ENCODE measurements around the gene MINK1. TPM values are rescaled to one million over a fixed set of nuclear protein-coding genes. Genes with fewer than 3 reads are reported as not detected.

Gene MINK1
- total RNA-seq, 1 experiment from 2014 or later = 105 TPM

GRCh38 chr17:4945176-4945943 lies 112.2 kb downstream of the MINK1 start:
- H3K4me1 Mint-ChIP-seq = peaks cover 34% of the 10 kb centered on the region
- DNase-seq (ENCODE audit: low spot score) (no peak), ATAC-seq (peak; percentile 5)
- H3K4me3 Mint-ChIP-seq = peak overlapping the region; percentile 91
- H3K27me3 Mint-ChIP-seq (ENCODE audit: low read depth) = no peaks in the 10 kb centered on the region
- ChIA-PET POLR2A (interaction anchor here (0.6 to 3.5 kb wide), 7 partner anchors 13 to 151 kb away, joined by 3 to 45 read pairs (median 4); partner anchors contain the start of gene SPAG7), CTCF (interaction anchor here (1.5 kb wide), 1 partner anchor 36 kb away, joined by 4 read pairs; no protein-coding TSS in a partner anchor)
- peaks cover 43% of the 10 kb centered on the region for H3K36me3 Mint-ChIP-seq
- peak overlapping the region; percentile 90 for H3K27ac Mint-ChIP-seq
- no peaks in the 10 kb centered on the region for H3K9me3 Mint-ChIP-seq
- TF ChIP-seq CREM (CRISPR knock-in tag; IDR thresholded peaks at IDR 0.05) (no peak), ATF6 (CRISPR knock-in tag; IDR thresholded peaks at IDR 0.05) (no peak), NFYB (CRISPR knock-in tag; conservative IDR thresholded peaks at IDR 0.05; ENCODE audit: low read depth) (no peak), NFATC4 (CRISPR knock-in tag; IDR thresholded peaks at IDR 0.05) (no peak; the same call in 1 of the 2 replicates), SMAD4 (CRISPR knock-in tag; IDR thresholded peaks at IDR 0.05) (no peak), USF2 (CRISPR knock-in tag; IDR thresholded peaks at IDR 0.05) (no peak), FOXK1 (CRISPR knock-in tag; IDR thresholded peaks at IDR 0.05) (no peak; the same call in 1 of the 2 replicates), HMGA2 (CRISPR knock-in tag; IDR thresholded peaks at IDR 0.05) (no peak), ZNF317 (CRISPR knock-in tag; IDR thresholded peaks at IDR 0.05; ENCODE audit: borderline replicate concordance, low read depth) (no peak), SMAD3 (CRISPR knock-in tag; IDR thresholded peaks at IDR 0.05; ENCODE audit: borderline replicate concordance) (no peak), FOXP1 (CRISPR knock-in tag; IDR thresholded peaks at IDR 0.05; ENCODE audit: borderline replicate concordance) (no peak), NR3C1 (CRISPR knock-in tag; conservative IDR thresholded peaks at IDR 0.05; ENCODE audit: low read depth) (no peak), RORB (CRISPR knock-in tag; IDR thresholded peaks at IDR 0.05) (no peak), IRF2 (CRISPR knock-in tag; IDR thresholded peaks at IDR 0.05; ENCODE audit: borderline replicate concordance, low read depth) (no peak), ERG (CRISPR knock-in tag; IDR thresholded peaks at IDR 0.05) (no peak), GRHL2 (CRISPR knock-in tag; IDR thresholded peaks at IDR 0.05; ENCODE audit: insufficient replicate concordance, severe bottlenecking) (no peak), ZNF396 (CRISPR knock-in tag; IDR thresholded peaks at IDR 0.05; ENCODE audit: borderline replicate concordance) (no peak), TCF7 (CRISPR knock-in tag; IDR thresholded peaks at IDR 0.05; ENCODE audit: low read depth) (no peak), KAT7 (CRISPR knock-in tag; IDR thresholded peaks at IDR 0.05; ENCODE audit: borderline replicate concordance) (no peak), ZNF671 (CRISPR knock-in tag; IDR thresholded peaks at IDR 0.05) (0 out of 2 replicates have a peak, but pooled peaks have one; percentile 49)
- TF ChIP-seq, protein P1, sequence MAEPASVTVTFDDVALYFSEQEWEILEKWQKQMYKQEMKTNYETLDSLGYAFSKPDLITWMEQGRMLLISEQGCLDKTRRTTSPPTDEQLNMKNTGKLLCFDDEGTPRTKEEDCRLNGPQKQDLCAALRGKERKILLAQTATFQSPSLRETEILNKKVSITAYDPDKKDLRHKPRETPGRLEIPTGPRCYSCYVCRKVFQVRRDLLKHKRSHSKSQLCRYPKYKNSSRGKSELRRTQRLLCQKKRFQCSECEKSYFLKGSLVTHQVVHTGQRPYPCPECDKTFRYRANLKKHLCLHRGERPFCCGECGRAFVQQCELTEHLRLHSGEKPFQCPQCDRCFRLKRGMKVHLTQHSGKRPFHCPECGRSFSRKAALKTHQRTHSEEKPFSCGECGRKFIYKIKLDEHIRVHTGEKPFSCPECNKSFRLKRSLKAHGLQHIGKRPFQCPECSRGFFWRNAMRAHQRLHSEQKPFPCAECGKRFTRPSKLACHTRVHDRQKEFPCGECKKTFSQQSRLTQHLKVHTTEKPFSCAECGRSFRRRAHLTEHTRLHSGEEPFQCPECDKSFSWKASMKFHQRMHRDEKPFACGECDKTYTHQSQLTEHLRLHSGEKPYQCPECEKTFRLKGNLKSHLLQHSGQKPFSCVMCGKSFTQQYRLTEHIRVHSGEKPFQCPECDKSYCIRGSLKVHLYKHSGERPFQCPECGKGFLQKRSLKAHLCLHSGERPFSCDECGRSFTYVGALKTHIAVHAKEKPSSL (CRISPR knock-in tag; conservative IDR thresholded peaks at IDR 0.05) = 0 out of 2 replicates have a peak, but pooled peaks have one; percentile 9
- TF ChIP-seq, protein P2, sequence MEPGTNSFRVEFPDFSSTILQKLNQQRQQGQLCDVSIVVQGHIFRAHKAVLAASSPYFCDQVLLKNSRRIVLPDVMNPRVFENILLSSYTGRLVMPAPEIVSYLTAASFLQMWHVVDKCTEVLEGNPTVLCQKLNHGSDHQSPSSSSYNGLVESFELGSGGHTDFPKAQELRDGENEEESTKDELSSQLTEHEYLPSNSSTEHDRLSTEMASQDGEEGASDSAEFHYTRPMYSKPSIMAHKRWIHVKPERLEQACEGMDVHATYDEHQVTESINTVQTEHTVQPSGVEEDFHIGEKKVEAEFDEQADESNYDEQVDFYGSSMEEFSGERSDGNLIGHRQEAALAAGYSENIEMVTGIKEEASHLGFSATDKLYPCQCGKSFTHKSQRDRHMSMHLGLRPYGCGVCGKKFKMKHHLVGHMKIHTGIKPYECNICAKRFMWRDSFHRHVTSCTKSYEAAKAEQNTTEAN (CRISPR knock-in tag; IDR thresholded peaks at IDR 0.05) = no peak
- TF ChIP-seq, protein P3, sequence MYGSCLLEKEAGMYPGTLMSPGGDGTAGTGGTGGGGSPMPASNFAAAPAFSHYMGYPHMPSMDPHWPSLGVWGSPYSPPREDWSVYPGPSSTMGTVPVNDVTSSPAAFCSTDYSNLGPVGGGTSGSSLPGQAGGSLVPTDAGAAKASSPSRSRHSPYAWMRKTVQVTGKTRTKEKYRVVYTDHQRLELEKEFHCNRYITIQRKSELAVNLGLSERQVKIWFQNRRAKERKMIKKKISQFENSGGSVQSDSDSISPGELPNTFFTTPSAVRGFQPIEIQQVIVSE (CRISPR knock-in tag; IDR thresholded peaks at IDR 0.05; ENCODE audit: borderline replicate concordance) = no peak
- TF ChIP-seq, protein P4, sequence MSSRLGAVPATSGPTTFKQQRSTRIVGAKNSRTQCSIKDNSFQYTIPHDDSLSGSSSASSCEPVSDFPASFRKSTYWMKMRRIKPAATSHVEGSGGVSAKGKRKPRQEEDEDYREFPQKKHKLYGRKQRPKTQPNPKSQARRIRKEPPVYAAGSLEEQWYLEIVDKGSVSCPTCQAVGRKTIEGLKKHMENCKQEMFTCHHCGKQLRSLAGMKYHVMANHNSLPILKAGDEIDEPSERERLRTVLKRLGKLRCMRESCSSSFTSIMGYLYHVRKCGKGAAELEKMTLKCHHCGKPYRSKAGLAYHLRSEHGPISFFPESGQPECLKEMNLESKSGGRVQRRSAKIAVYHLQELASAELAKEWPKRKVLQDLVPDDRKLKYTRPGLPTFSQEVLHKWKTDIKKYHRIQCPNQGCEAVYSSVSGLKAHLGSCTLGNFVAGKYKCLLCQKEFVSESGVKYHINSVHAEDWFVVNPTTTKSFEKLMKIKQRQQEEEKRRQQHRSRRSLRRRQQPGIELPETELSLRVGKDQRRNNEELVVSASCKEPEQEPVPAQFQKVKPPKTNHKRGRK (CRISPR knock-in tag; IDR thresholded peaks at IDR 0.05; ENCODE audit: borderline replicate concordance) = no peak

Data from WTC11 (cell line).